ENCODE results near the gene KCNMA1. TPM values are rescaled to one million over a fixed set of nuclear protein-coding genes. Genes with fewer than 3 reads are reported as not detected.
A peak's percentile ranks its signal among the peaks of the same experiment; 100 is the strongest.

Gene KCNMA1
- total and polyA plus RNA-seq, 8 donors, result 0.92 to 155 (median 54.3) TPM

DNA sequence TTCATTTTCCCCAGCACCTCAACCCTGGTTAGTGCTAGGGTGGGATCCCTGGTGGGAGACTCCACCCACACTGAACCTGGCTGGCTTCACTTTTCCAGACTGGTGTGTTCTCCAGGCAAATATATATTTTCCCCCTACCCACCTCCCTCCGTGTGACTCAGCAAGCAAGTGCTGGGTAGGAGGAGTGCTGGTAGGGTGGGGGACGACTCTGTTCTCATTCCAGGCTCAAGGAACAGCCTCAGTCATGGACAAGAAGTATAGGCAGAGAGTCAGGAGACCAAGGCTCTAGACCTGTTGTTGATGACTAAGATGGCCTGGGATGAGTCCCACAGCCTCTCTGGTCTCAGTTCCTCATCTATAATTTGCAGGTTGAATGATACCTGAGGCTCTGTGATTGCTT lies 328.1 kb downstream of the KCNMA1 start:
- H3K4me1 ChIP-seq, result peaks cover 0 to 28% (median 6%) of the 10 kb centered on the region in 4 donors
- no peak for DNase-seq
- H3K27ac ChIP-seq, result peak overlapping the region in 1 of 5 donors; percentile 40
- WGBS, 5 donors, result 51 to 78% (median 71%) methylated on average over 2 of the region's 2 CpGs
- no peak overlapping the region for H3K4me3 ChIP-seq
- intact Hi-C loops (cut with DNase I; ENCODE audit: low total_unique reads), result no loop called here
- H3K36me3 ChIP-seq, result no peaks in the 10 kb centered on the region
- H3K27me3 ChIP-seq, result no peaks in the 10 kb centered on the region
- no peaks in the 10 kb centered on the region for H3K9me3 ChIP-seq
- TF ChIP-seq EP300 (IDR thresholded peaks at IDR 0.05) (no peak), POLR2A (IDR thresholded peaks at IDR 0.05) (no peak), POLR2AphosphoS5 (IDR thresholded peaks at IDR 0.05) (no peak)
- TF ChIP-seq, protein P1, sequence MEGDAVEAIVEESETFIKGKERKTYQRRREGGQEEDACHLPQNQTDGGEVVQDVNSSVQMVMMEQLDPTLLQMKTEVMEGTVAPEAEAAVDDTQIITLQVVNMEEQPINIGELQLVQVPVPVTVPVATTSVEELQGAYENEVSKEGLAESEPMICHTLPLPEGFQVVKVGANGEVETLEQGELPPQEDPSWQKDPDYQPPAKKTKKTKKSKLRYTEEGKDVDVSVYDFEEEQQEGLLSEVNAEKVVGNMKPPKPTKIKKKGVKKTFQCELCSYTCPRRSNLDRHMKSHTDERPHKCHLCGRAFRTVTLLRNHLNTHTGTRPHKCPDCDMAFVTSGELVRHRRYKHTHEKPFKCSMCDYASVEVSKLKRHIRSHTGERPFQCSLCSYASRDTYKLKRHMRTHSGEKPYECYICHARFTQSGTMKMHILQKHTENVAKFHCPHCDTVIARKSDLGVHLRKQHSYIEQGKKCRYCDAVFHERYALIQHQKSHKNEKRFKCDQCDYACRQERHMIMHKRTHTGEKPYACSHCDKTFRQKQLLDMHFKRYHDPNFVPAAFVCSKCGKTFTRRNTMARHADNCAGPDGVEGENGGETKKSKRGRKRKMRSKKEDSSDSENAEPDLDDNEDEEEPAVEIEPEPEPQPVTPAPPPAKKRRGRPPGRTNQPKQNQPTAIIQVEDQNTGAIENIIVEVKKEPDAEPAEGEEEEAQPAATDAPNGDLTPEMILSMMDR (IDR thresholded peaks at IDR 0.05), result no peak

DNA sequence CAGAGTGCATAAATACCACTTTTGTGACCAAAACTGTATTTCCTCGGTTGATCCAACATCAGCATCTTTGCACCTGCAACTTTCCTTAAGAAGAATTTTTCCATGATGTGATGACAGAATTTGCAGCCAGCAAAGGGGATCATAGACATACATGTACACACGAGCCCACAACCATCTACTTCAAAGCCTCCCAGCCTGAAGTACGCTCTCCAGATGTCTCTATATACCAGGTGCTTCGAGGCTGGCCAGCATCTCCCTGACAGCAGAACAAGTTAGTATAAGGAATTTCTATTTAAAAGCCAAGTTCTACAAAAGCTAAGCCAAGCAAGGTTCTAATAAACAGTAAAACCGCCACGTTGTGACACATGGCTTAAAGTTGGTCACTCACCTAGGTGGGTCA lies 328.5 kb downstream of the KCNMA1 start:
- Histone ChIP-seq H3K27me3 (no peaks in the 10 kb centered on the region), H3K9me3 (no peaks in the 10 kb centered on the region), H3K36me3 (no peaks in the 10 kb centered on the region), H3K4me1 (peaks cover 0 to 28% (median 6%) of the 10 kb centered on the region in 4 donors), H3K4me3 (no peak overlapping the region), H3K27ac (peak overlapping the region in 1 of 5 donors; percentile 40)
- no peak for TF ChIP-seq POLR2AphosphoS5 (IDR thresholded peaks at IDR 0.05)
- TF ChIP-seq EP300 (IDR thresholded peaks at IDR 0.05), result no peak
- TF ChIP-seq POLR2A (IDR thresholded peaks at IDR 0.05), result no peak
- TF ChIP-seq, protein P1 (IDR thresholded peaks at IDR 0.05), result no peak
- peak in 1 of 2 donors; percentile 59 for DNase-seq
- intact Hi-C loops (cut with DNase I; ENCODE audit: low total_unique reads), result no loop called here
- 71 to 83% (median 74%) methylated on average over 6 of the region's 6 CpGs for WGBS, 5 donors

DNA sequence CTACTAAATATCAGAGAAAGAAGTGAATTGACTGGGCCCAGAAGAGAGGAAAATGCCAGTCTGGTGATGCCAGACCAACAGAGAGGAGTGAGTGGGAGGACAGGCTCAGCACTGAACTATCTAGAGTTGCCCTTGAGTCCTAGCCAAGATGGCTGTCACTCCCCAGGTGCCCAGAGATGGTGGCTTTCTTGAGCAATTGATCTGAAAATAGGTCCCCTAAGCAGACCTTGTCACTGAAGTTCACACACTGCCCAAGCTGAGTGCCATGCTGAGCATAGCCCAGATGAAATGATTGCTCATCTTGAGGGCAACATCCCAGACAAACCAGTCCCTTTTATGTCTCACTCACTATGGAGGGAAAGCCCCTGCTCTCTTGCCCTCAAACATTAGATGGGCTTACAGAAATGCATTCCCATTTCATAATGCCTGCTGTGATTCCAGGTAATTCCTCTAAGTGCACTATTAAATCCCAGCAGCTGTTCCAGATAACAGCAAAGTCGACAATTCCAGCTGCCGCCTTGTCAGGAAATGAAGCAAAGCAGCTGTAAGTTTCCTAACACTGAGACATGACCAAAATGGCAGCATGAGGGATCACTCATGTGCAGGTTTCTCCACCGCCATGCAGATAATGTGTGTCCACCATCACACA lies 329.4 kb downstream of the KCNMA1 start:
- Histone ChIP-seq H3K36me3 (no peaks in the 10 kb centered on the region), H3K4me1 (peaks cover 0 to 28% (median 6%) of the 10 kb centered on the region in 4 donors), H3K9me3 (no peaks in the 10 kb centered on the region), H3K27ac (peak overlapping the region in 1 of 5 donors; percentile 4), H3K4me3 (no peak overlapping the region), H3K27me3 (no peaks in the 10 kb centered on the region)
- no peak for TF ChIP-seq EP300 (IDR thresholded peaks at IDR 0.05)
- TF ChIP-seq POLR2AphosphoS5 (IDR thresholded peaks at IDR 0.05), result peak; percentile 11 to 29 (median 17)
- TF ChIP-seq, protein P1 (IDR thresholded peaks at IDR 0.05), result no peak
- TF ChIP-seq POLR2A (IDR thresholded peaks at IDR 0.05), result no peak
- intact Hi-C loops (cut with DNase I; ENCODE audit: low total_unique reads), result no loop called here
- peak in 1 of 2 donors; percentile 63 for DNase-seq
- WGBS, 5 donors, result 71 to 79% (median 76%) methylated on average over 3 of the region's 3 CpGs

DNA sequence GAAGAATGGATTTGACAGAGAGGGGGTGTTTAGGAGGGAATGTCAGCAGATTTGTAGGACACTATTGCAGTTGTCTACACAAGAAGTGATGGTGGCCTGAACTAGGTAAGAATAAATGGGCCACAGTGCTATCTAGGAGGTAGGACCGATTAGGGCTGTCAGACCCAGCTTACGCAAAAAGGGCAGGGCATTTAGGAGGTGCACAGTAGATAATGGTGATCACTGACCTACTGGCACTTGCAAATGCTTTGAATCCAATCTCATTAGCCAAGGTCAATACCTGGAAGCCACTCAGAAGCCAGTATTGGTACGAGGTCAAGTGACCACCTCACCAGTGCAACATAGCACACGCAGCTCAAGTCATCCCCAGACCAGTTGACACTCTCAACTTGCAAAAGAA lies 330.9 kb downstream of the KCNMA1 start:
- Histone ChIP-seq H3K27ac (no peak overlapping the region), H3K36me3 (no peaks in the 10 kb centered on the region), H3K27me3 (no peaks in the 10 kb centered on the region), H3K4me1 (peaks cover 0 to 28% (median 6%) of the 10 kb centered on the region in 4 donors), H3K4me3 (no peak overlapping the region), H3K9me3 (no peaks in the 10 kb centered on the region)
- no peak for DNase-seq
- intact Hi-C loops (cut with DNase I; ENCODE audit: low total_unique reads), result no loop called here
- TF ChIP-seq, protein P1 (IDR thresholded peaks at IDR 0.05), result no peak
- TF ChIP-seq POLR2AphosphoS5 (IDR thresholded peaks at IDR 0.05) (no peak), EP300 (IDR thresholded peaks at IDR 0.05) (no peak), POLR2A (IDR thresholded peaks at IDR 0.05) (no peak)
- 72 to 91% (median 87%) methylated on average over 4 of the region's 4 CpGs for WGBS, 5 donors
